SK-MEL-5 (cell line): ENCODE results near the gene LYSMD1. TPM values are rescaled to one million over a fixed set of nuclear protein-coding genes. Genes with fewer than 3 reads are reported as not detected.

Experiments
- DNase-seq: peaks from one replicate; pipeline ENCODE4 v3.0.0-alpha.2; 2016; ENCODE audit warnings: low read depth, low spot score
- in situ Hi-C: cut with HindIII; loops from 2 replicates; pipeline ENCODE4 v1.10.0; 2016; ENCODE audit warnings: low sequenced_read_pairs, high pct_unique_total_duplicates, low pct_unique_long_range_greater_than_20kb
- total RNA-seq: library from RNA; depleted of rRNA; stranded (reverse); fragments of >200 nt; shearing (Covaris generic); gene quantifications from 2 replicates; pipeline ENCODE4 v1.2.3, GENCODE V29; 2014

LYSMD1 gene
- total RNA-seq, 1 experiment from 2014 or later, result 22.1 TPM

DNA sequence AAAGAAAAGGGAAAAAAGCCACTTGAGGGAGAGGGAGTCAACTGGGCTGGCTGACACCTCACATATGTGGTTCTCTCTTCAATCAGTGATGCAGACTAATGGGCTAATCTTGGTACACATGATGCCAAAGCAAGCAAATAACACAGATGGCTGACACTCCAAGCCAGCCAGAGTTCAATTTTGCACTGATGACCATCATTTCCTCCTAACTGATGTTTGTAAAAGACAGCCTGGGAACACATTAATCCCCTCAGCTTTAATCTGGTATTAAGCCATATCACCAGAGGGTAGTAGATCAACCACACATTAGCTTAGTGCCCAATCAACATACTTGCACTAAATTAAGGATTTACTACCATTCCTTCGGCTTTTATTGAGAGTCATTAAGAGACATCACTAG is 21.5 kb upstream of the LYSMD1 start:
- in situ Hi-C loops, result no loop called here
- no peak for DNase-seq

DNA sequence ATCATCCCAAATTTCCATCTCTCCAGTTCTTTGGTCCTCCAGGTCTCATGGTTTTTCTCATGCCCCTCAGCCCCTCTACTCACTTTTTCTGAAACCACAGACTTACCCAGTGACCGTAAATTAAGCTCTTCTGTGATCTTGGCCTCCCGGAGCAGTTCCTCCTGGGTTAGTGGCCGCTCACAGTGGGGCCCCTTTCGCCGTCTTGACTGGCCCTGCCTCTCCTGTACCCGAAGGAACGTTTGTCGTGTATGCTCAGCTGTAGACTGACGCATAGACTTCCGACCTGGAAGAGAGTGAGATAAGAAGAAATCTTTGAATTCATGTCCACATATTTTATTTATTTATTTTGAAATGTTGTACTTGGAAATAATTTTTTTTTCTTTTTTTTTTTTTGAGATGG is 18.5 kb upstream of the LYSMD1 start:
- in situ Hi-C loops, result no loop called here
- no peak for DNase-seq

DNA sequence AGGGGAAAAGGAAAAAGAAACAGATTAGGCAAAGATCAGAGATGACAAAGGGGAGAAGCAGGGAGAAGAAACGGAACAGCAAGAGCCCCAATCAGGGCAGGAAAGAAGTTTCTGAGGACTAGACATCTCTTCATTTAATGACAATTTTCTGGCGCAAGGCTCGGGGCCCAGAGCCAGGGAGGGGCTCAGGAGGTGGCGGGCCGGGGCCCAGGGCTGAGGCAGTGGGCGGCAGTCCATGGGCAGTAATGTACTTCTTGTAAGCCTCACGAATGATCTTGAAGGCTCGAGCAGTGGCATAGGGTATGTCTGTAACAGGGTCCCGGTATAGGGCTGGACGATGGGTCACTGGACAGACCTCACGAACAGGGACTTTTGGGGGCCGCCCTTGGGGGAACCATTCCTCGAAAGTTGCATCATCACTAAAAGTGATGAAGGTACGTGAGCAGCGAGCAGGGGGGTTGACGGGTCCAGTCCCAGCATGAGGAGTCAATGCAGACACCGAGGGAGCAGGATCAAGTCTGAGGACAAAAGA is 10.9 kb upstream of the LYSMD1 start:
- DNase-seq, result no peak
- in situ Hi-C loops, result no loop called here

DNA sequence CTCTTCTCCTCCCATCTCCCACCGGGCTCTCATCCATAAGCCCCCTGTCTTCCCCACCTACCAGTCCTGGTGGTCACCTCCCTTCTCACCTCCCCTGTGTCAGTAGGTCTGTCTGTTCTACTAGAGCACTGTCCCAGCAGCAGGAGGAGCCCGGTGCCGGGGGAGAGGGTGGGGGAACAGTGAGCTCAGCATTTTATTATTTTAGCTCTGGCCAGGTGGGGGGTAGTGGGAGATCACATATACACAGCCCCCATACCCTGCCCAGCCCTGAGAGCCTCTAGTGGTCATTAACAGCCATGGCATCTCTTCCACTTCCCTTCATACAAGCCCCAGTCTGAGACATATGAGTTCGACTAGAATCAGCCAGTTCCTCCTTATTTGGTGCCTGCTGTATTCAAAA is 10.2 kb upstream of the LYSMD1 start, which contains the start of gene TMOD4:
TMOD4 (minus strand) TSS at position 119 of the 400 bp plus-strand sequence. CDS start 1,106 bp downstream, outside the sequence.
- peak; percentile 71 for DNase-seq
- in situ Hi-C loops, result no loop called here

DNA sequence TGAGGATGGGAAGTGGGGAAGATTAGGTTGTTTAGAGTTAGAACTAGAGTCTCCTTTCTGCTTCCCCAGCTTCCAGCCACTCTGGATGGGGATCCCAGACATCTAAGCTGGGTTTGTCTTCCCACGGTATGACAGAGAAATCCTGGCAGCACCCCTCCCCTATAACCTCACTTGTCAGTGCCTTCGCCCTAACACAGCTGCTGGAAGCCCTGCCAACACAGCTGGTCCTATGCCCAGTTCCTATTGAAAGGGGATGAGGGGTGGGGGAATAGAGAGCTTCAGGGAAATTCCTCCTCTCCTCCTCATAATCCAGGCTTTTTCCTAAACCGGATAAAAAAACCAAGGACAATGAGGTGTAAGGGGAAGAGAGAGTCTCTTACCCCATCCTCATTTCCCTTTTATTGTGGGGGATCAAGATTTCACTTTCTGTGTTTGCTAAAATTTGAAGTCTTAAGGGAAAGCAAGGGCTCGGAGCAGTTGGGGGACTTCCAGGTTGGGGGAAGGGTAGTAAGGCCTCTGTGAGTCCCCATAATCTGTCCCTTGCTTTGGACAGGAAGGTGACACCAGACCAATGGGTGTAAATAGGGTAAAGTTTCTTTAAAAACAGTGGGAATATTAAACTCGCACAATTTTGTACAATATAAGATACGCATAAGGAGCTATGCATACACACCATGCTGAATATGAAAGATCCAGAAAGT is 9.5 kb upstream of the LYSMD1 start:
- DNase-seq, result no peak
- in situ Hi-C loops, result no loop called here

DNA sequence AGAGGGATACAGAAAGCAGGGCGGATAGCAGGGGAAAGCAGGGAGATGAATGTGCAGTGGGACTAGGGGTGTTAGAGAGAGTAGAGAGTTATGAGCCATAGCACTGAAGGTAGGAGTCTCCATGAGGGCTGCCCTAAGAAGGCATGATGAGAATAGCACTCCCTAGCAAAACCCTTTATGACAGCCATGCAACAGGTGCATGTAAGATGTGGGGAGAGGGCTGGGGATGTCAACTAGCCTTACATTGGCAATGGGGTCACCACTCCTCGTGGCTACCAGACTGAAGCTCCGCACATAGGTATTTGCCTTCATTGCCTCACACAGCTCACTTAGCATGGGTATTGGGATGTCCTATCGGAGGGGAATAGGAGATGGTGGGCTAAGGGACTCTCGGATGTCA is 5.5 kb upstream of the LYSMD1 start:
- no peak for DNase-seq
- in situ Hi-C loops, result no loop called here

DNA sequence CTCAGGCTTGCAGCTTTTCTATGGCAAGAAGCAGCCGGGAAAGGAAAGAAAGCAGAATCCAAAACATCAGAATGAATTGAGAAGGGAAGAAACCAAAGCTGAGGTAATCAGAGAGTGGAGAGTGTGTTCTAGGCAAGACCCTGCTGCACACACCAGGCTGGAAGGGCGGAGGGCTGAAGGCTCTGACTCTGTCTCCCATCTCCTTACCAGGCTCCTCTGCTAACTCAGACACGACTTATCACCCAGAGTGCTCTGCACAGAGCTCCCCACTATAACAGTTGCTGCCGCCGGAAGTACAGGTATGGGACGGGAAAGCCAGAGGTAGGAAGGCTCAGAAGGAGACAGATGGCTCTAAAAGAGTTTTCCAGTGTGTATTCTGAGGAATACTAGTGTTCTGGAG is 1.4 kb upstream of the LYSMD1 start:
- in situ Hi-C loops, result no loop called here
- no peak for DNase-seq

DNA sequence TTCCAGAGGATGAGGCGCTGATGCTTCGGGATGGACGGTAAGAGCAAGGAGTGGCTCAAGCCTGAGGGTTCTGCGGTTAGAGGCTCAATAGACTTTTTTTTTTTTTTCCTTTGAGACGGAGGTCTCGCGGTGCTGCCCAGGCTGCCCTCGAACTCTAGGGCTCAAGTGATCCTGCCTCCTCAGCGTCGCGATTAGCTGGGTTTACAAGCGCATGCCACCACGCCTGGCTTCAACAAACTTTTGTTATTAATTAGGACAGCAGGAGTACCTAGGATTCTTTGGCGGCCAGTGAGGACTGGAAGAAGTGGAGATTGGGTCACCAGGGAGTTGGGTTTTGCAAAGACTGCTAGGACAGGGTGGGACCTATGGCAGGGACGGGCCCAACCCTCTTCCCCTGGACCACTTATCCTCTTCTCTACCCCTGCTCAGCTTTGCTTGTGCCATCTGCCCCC is 829 bp upstream of the LYSMD1 start:
- peak; percentile 63 for DNase-seq
- in situ Hi-C loops, result no loop called here

DNA sequence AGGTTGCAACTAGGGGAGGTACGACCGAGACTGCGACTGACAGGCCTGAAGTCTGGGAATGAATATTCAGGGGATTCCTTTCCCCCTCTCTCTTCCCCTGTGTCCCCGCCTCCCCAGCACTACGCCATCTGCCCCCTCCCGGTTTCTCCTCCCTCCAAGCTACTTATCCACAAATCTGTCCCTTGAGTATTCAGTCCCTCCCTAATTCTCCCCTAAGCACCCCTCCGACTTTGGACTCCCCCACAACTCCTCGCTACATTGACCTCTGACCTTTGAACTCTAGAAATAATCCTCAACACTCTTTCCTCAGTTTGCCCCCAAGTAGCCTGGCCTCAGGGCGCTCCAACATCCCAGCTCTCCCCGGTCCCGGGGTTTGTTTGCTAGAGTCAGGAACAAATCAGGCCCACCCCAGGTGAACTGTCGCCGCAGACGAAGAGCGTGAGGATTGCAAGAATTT is 393 bp downstream of the LYSMD1 start:
- in situ Hi-C loops, result no loop called here
- DNase-seq, result peak; percentile 32

DNA sequence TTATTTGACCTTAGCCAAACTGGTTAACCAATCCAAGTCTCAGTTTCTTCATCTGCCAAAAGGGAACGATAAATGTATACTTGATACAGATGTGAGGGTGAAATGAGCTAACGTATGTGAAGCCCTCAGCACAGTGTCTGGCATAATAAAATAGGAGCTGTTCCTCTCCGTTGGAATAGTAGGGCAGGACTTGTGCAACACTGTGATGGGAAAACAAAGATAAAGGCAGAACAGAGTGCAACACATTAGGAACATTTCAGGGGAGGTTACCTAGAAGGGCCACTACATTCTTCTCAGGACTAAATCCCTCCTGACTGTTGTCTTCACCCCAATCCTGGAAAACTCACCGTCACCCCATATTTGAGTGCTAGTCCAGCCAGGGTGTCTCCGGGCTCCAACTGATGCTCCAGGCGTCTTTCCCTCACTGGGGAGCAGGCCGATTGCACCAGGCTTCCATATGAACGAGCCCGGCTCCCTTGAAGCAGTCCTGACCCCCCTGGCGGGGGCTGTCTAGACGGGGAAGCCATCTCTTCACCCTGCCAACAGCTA is 896 bp downstream of the LYSMD1 start:
- in situ Hi-C loops, result no loop called here
- no peak for DNase-seq

DNA sequence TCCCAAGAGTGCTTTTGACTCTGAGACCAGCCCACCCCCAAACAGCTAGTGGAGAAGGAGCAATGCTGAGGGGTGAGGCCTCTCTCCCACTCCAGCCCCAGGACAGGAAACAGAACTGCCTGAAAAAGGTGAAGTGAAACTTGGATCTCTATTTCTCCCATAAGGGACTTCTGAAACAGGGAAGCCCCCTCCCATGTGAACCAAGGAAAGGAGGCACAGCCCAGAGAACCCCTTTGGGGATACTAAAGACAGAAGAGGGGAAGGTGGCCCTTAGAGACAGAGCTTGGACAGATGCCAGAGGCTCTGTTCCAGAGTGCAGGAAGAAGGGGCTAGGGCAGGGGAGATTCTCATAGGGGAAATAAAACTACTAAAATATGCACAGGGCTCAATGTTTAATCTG is 6.3 kb downstream of the LYSMD1 start:
- in situ Hi-C loops, result loop anchor here (10.0 kb wide), 1 partner anchor 65 kb away; no protein-coding TSS in a partner anchor
- DNase-seq, result no peak

DNA sequence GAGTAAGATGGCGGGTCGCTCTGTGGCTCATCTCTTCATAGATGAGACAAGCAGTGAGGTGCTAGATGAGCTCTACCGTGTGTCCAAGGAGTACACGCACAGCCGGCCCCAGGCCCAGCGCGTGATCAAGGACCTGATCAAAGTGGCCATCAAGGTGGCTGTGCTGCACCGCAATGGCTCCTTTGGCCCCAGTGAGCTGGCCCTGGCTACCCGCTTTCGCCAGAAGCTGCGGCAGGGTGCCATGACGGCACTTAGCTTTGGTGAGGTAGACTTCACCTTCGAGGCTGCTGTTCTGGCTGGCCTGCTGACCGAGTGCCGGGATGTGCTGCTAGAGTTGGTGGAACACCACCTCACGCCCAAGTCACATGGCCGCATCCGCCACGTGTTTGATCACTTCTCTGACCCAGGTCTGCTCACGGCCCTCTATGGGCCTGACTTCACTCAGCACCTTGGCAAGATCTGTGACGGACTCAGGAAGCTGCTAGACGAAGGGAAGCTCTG is 6.9 kb downstream of the LYSMD1 start:
- no peak for DNase-seq
- in situ Hi-C loops, result loop anchor here (10.0 kb wide), 1 partner anchor 64 kb away; no protein-coding TSS in a partner anchor

DNA sequence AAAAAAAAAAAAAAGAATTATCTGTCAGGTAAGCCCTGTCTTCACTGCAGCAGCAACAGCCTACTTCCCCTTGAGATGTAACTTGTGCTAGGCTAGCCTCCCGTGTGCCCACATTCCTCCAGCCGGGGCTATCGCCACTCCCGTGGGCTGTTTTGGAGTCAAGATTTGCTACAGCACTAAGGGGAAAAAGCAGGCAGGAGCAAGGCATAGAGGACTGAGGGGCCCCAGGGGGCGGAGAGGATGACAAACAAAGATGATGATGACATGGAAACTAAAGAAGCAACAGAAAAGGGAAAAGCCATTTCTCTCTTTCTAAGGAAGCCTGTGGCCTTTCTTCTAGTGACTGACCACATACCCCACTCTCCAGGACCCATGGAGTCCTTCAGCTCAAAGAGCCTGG is 7.4 kb downstream of the LYSMD1 start:
- in situ Hi-C loops, result loop anchor here (10.0 kb wide), 1 partner anchor 64 kb away; no protein-coding TSS in a partner anchor
- no peak for DNase-seq

DNA sequence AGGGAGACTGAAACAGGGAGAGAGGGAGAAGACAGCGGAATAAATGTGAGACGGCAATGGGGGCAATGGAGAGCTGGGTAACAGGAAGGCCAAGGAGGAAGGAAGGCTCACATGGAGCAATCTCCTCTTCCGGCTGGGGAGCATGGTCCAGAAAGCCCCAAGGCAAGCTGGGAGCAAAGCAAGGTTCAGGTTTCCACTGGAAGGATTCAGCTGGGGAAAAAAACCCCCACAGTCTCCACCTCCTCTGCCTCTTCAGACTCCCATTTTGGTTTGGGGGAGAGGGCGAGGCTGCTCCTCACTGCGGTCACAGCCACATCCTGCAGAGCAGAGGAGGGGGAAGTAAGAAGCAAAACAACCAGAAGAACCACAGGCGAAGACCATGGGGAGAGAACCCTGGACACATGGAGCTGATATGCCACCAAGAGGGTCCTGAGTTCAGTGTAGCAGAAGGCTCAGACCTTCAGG is 8.6 kb downstream of the LYSMD1 start:
- in situ Hi-C loops, result loop anchor here (10.0 kb wide), 1 partner anchor 62 kb away; no protein-coding TSS in a partner anchor
- DNase-seq, result no peak

DNA sequence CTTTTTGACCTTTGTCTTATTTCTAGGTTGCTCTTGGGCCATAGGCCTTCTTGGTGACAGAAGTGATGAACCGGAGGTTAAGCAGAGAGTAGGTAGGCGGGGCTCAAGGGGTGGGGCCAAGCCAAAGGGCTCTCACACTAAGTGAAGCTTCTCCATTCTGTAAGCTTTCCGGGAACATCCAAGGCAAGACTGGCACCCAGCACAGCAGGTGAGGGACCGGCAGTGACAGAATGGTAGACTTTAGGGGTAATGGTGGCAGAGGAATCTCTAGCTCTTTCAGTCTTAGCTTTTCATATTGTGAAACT is 9.2 kb downstream of the LYSMD1 start, which contains the start of gene TNFAIP8L2:
TNFAIP8L2 (plus strand) TSS at position 135 of the 305 bp plus-strand sequence. CDS start 2,049 bp downstream, outside the sequence.
- in situ Hi-C loops, result loop anchor here (10.0 kb wide), 1 partner anchor 62 kb away; no protein-coding TSS in a partner anchor

DNA sequence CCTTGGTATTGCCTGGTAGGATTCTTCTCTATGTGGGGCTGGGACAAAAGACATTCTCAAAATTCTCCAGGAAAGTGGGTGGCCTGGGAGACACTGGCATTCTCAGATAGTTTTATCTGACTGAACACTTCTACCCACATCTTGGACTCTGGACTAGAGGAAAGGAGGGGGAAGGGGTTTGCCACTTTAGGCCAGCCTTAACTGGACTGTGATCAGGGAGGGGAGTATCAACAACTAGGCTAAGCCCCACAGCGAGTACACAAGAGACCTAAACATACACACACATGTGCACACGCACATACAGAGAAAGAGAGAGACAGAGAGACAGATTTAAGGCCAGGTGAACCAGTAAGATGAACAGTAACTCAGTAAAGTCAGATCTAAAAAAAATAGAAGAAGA is 18.0 kb downstream of the LYSMD1 start:
- in situ Hi-C loops, result no loop called here
- DNase-seq, result no peak

More for the DNA sequence above, 9.2 kb downstream of the LYSMD1 start, which contains the start of gene TNFAIP8L2:
- peak; percentile 50 for DNase-seq

DNA sequence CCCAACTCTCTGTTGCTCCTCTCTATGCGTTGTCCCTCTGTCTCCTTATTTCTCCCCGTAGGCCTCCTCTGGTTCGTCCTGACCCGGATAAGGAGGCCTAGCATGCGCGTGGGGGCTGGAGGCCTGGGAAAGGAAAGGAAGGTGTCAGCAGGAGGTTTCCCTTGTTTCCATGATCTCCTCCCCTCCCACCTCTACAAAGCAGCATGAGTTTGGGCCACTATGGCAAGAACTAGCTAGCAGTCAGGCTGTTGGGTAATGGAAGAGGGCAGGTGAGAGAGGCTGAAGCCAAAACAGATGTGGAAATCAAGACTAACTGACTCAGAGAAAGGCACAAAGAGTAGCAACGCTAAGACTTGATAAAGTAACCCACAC is 18.6 kb downstream of the LYSMD1 start:
- no peak for DNase-seq
- in situ Hi-C loops, result no loop called here

DNA sequence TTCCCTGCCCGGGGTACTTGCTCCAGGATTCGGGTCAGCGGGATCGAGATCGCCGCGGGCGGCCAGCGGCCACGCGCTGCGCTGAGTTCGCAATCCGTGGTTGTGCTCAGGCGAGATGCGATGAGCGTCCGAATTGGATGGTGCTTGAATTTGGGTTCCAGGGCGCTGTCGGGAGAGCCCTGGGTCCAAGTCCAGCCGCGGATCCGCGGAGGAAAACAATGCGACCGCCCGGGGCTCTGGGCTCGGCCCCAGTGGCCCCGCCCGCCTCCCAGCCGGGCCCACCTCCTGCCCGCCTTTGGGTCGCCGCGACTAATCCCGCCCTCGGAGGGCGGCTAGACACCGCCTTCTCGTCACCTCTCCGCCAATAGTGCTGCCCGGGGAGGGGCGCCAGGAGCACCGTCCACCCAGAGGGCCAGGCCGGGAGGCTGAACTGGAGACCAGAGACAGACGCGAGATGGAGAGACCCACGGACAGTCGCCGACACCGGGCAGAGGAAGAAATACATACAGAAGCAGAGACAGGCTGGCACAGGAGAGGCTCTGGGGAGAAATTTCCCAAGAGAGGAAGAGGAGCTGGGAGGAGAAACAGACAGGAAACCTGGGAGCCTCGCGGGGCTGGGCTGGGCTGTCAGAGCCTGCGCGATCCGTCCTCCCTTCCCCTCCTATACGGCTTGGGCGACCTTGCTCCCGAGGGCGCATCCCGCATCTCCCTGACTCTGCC is 19.1 kb downstream of the LYSMD1 start, which contains the start of gene SEMA6C:
SEMA6C (minus strand) TSS at position 220 of the 720 bp plus-strand sequence. CDS start 4,010 bp downstream, outside the sequence.
- DNase-seq, result peak; percentile 92
- in situ Hi-C loops, result no loop called here
